ENCODE measurements around the gene ZNF500.

The ZNF500 gene

DNA sequence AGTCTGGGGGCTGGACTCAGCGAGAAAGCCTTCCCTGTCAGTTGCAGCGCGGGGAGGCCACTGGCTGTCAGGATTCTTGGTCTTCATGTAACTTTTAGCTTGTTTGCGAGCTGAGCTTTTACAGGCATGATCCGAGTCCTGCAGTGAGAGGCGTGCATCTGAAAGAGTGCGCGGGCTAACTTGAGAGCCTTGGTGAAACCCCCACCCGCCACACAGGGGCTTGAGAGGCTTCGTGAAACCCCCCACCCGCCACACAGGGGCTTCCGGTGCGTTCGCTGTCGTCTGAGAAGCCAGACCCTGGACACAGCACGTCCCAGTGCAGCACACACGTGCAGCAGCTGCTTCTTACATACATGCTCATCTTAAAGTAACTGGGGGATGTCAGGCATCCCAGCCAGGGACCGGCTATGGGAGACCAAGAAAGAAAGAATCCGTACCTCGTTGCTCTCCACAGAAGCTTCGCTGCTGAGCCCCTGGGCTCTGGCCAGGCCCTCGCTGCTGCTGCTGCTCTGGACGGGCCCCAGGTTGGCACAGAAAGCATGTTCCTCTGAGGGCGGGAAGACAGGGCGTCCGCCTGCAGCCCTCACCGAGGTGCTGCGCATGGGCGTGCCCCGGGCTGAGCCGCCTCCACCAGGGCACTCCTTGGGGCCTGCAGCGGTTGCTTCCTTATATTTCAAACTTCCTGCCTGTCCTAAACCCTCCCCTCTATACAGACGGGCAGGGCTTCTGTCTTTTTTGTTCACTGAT, 65.8 kb downstream of the ZNF500 start:
- TF ChIP-seq, protein P1, sequence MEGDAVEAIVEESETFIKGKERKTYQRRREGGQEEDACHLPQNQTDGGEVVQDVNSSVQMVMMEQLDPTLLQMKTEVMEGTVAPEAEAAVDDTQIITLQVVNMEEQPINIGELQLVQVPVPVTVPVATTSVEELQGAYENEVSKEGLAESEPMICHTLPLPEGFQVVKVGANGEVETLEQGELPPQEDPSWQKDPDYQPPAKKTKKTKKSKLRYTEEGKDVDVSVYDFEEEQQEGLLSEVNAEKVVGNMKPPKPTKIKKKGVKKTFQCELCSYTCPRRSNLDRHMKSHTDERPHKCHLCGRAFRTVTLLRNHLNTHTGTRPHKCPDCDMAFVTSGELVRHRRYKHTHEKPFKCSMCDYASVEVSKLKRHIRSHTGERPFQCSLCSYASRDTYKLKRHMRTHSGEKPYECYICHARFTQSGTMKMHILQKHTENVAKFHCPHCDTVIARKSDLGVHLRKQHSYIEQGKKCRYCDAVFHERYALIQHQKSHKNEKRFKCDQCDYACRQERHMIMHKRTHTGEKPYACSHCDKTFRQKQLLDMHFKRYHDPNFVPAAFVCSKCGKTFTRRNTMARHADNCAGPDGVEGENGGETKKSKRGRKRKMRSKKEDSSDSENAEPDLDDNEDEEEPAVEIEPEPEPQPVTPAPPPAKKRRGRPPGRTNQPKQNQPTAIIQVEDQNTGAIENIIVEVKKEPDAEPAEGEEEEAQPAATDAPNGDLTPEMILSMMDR (IDR thresholded peaks at IDR 0.05; ENCODE audit: insufficient read depth, low read depth, low read length, missing control alignments): no peak
- DNase-seq (ENCODE audit: low read depth): no peak
- H3K4me3 ChIP-seq (ENCODE audit: low read depth, low read length): no peak overlapping the region

- TF ChIP-seq, protein P1 (IDR thresholded peaks at IDR 0.05; ENCODE audit: insufficient read depth, low read depth, low read length, missing control alignments): no peak
- DNase-seq (ENCODE audit: low read depth): no peak
- no peak overlapping the region for H3K4me3 ChIP-seq (ENCODE audit: low read depth, low read length)
These were observed 66.5 kb downstream of the ZNF500 start for GRCh38 chr16:4700380-4700996.

DNA sequence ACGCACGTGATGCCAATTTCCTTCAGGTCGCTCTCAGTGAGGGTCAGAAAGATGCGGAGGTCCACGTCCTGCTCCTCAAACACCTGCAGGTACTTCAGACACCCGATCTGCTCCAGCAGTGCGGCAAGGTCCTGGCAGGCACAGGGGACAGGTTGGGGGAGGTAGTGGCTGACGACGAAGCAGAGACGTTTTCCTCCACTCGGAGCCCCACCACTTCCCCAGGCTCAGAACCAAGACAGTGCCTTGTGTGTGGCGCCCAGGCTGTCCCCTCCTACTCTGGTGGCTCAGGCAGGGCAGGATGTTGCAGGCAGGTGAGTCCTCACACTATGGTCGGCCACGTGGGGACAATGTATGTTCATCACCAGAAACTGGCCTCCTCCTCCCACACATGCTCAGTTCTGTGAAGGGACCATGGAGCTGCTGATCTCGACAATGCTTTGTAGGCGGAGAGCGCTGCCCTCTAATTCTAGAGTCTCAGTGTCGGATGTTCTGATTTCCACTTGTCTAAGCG, 67.9 kb downstream of the ZNF500 start:
- H3K4me3 ChIP-seq (ENCODE audit: low read depth, low read length): no peak overlapping the region
- no peak for DNase-seq (ENCODE audit: low read depth)
- TF ChIP-seq, protein P1 (IDR thresholded peaks at IDR 0.05; ENCODE audit: insufficient read depth, low read depth, low read length, missing control alignments): no peak

GRCh38 chr16:4698321-4699045, 68.5 kb downstream of the ZNF500 start:
- TF ChIP-seq, protein P1 (IDR thresholded peaks at IDR 0.05; ENCODE audit: insufficient read depth, low read depth, low read length, missing control alignments): no peak
- no peak overlapping the region for H3K4me3 ChIP-seq (ENCODE audit: low read depth, low read length)
- DNase-seq (ENCODE audit: low read depth): no peak

All from GM12865 (cell line).